H9 (cell line): Measurements from ENCODE around the gene PCBP4. TPM values are rescaled to one million over a fixed set of nuclear protein-coding genes. Genes with fewer than 3 reads are reported as not detected.
A peak's percentile ranks its signal among the peaks of the same experiment; 100 is the strongest.

Experiments
- DNase-seq: peaks from one replicate; pipeline ENCODE4 v3.0.0-alpha.2; 2017
- H2AFZ ChIP-seq: one replicate; pipeline ENCODE4 v1.6.1; 2013; ENCODE audit warnings: mild to moderate bottlenecking, low read length, control low read depth, moderate library complexity
- H2AK5ac ChIP-seq: 2 replicates; pipeline ENCODE4 v1.6.1; 2013; ENCODE audit warnings: low read length, control low read depth, mixed read lengths; ENCODE audit not compliant: insufficient read length
- H2BK120ac ChIP-seq: one replicate; pipeline ENCODE4 v1.6.1; 2013; ENCODE audit warnings: low read depth, mild to moderate bottlenecking, low read length, control low read depth, inconsistent platforms; ENCODE audit not compliant: poor library complexity, severe bottlenecking
- H2BK12ac ChIP-seq: 2 replicates; pipeline ENCODE4 v1.6.1; 2013; ENCODE audit warnings: low read length, control low read depth, mixed read lengths, low read depth; ENCODE audit not compliant: insufficient read length
- H2BK15ac ChIP-seq: 2 replicates; pipeline ENCODE4 v1.6.1; 2013; ENCODE audit warnings: low read depth, low read length, control low read depth
- H2BK20ac ChIP-seq: one replicate; pipeline ENCODE4 v1.6.1; 2013; ENCODE audit warnings: low read depth, mild to moderate bottlenecking, low read length, control low read depth, inconsistent platforms; ENCODE audit not compliant: poor library complexity, severe bottlenecking
- H2BK5ac ChIP-seq: 2 replicates; pipeline ENCODE4 v1.6.1; 2013; ENCODE audit warnings: low read length, control low read depth, mixed read lengths; ENCODE audit not compliant: insufficient read length
- H3K14ac ChIP-seq: 2 replicates; pipeline ENCODE4 v1.6.1; 2013; ENCODE audit warnings: low read length, control low read depth; ENCODE audit not compliant: insufficient read depth
- H3K18ac ChIP-seq: 2 replicates; pipeline ENCODE4 v1.6.1; 2013; ENCODE audit warnings: low read depth, mild to moderate bottlenecking, mixed read lengths, low read length, control low read depth; ENCODE audit not compliant: insufficient read length
- H3K23ac ChIP-seq: 2 replicates; pipeline ENCODE4 v1.6.1; 2013; ENCODE audit warnings: low read length, control low read depth, mixed read lengths, low read depth; ENCODE audit not compliant: insufficient read length
- H3K23me2 ChIP-seq: 2 replicates; pipeline ENCODE4 v1.6.1; 2013; ENCODE audit warnings: low read depth, mild to moderate bottlenecking, mixed read lengths, low read length, control low read depth; ENCODE audit not compliant: insufficient read length, poor library complexity, severe bottlenecking
- H3K27ac ChIP-seq: 2 replicates; pipeline ENCODE4 v1.5.1; 2013; ENCODE audit warnings: low read length, control low read depth, mixed read lengths, low read depth; ENCODE audit not compliant: insufficient read length
- H3K27me3 ChIP-seq: 2 replicates; pipeline ENCODE4 v1.6.1; 2013; ENCODE audit warnings: low read length, control low read depth, inconsistent platforms; ENCODE audit not compliant: insufficient read depth
- H3K4ac ChIP-seq: 2 replicates; pipeline ENCODE4 v1.6.1; 2013; ENCODE audit warnings: low read depth, mild to moderate bottlenecking, control low read depth, inconsistent platforms, low read length, moderate library complexity
- H3K4me1 ChIP-seq: 2 replicates; pipeline ENCODE4 v1.6.1; 2013; ENCODE audit warnings: low read length, control low read depth, inconsistent platforms; ENCODE audit not compliant: insufficient read depth
- H3K4me2 ChIP-seq: 2 replicates; pipeline ENCODE4 v1.6.1; 2013; ENCODE audit warnings: low read length, control low read depth, mixed read lengths; ENCODE audit not compliant: insufficient read length, insufficient read depth
- H3K56ac ChIP-seq: 2 replicates; pipeline ENCODE4 v1.6.1; 2013; ENCODE audit warnings: low read depth, mild to moderate bottlenecking, mixed read lengths, low read length, control low read depth; ENCODE audit not compliant: insufficient read length
- H3K79me1 ChIP-seq: 2 replicates; pipeline ENCODE4 v1.6.1; 2013; ENCODE audit warnings: low read depth, mild to moderate bottlenecking, moderate library complexity, low read length, control low read depth, inconsistent platforms; ENCODE audit not compliant: insufficient read depth, poor library complexity, severe bottlenecking
- H3K79me2 ChIP-seq: 2 replicates; pipeline ENCODE4 v1.6.1; 2013; ENCODE audit warnings: low read length, control low read depth, inconsistent platforms; ENCODE audit not compliant: insufficient read depth
- H3K9ac ChIP-seq: 2 replicates; pipeline ENCODE4 v1.6.1; 2013; ENCODE audit warnings: low read length, control low read depth, mixed read lengths; ENCODE audit not compliant: insufficient read length; ENCODE audit errors: extremely low read depth
- H3K9me3 ChIP-seq: one replicate; pipeline ENCODE4 v1.6.1; 2013; ENCODE audit warnings: low read depth, low read length, inconsistent platforms; ENCODE audit not compliant: control insufficient read depth
- H3T11ph ChIP-seq: one replicate; pipeline ENCODE4 v1.6.1; 2013; ENCODE audit warnings: mild to moderate bottlenecking, low read length, control low read depth, inconsistent platforms
- H4K20me1 ChIP-seq: one replicate; pipeline ENCODE4 v1.6.1; 2013; ENCODE audit not compliant: control insufficient read depth, insufficient read length, insufficient read depth
- H4K5ac ChIP-seq: 2 replicates; pipeline ENCODE4 v1.6.1; 2013; ENCODE audit warnings: low read depth, mild to moderate bottlenecking, mixed read lengths, low read length, control low read depth; ENCODE audit not compliant: insufficient read length
- H4K8ac ChIP-seq: replicated peaks from 2 replicates; pipeline ENCODE4 v1.6.1; 2013; ENCODE audit warnings: low read length, control low read depth, mixed read lengths, low read depth; ENCODE audit not compliant: insufficient read length
- H4K91ac ChIP-seq: 2 replicates; pipeline ENCODE4 v1.6.1; 2013; ENCODE audit warnings: low read depth, mild to moderate bottlenecking, moderate library complexity, mixed read lengths, low read length, control low read depth; ENCODE audit not compliant: insufficient read length
- H3K27ac Mint-ChIP-seq, 3 experiments: 2 replicates in 2 of 3; 3 replicates in 1 of 3; pipeline ENCODE4 v1.8.0; 2020 to 2021; ENCODE audit warnings: mixed read lengths in 3 of 3, mild to moderate bottlenecking in 1 of 3, moderate library complexity in 1 of 3
- H3K27me3 Mint-ChIP-seq: 2 replicates; pipeline ENCODE4 v1.8.0; 2021; ENCODE audit warnings: low read depth, mild to moderate bottlenecking, moderate library complexity, mixed read lengths
- H3K36me3 Mint-ChIP-seq, 3 experiments: 2 replicates in 2 of 3; 3 replicates in 1 of 3; pipeline ENCODE4 v1.8.0; 2020 to 2021; ENCODE audit warnings: low read depth in 3 of 3, mixed read lengths in 3 of 3; ENCODE audit not compliant: insufficient read depth in 1 of 3
- H3K4me1 Mint-ChIP-seq, 2 experiments: 2 replicates each; pipeline ENCODE4 v1.8.0; 2020; ENCODE audit warnings: mixed read lengths in 2 of 2
- H3K4me3 Mint-ChIP-seq, 2 experiments: 2 replicates in 1 of 2; 3 replicates in 1 of 2; pipeline ENCODE4 v1.8.0; 2020 to 2021; ENCODE audit warnings: mild to moderate bottlenecking in 2 of 2, mixed read lengths in 2 of 2, moderate library complexity in 1 of 2
- H3K9me3 Mint-ChIP-seq, 2 experiments: 2 replicates in 1 of 2; 3 replicates in 1 of 2; pipeline ENCODE4 v1.8.0; 2020; ENCODE audit warnings: mild to moderate bottlenecking in 2 of 2, mixed read lengths in 2 of 2, moderate library complexity in 1 of 2
- CTCF ChIP-seq: fragments of 200-600 bp; sonication (generic); conservative IDR thresholded peaks from 3 replicates; pipeline ENCODE4 v1.8.0; 2021; ENCODE audit warnings: antibody characterized with exemption, mild to moderate bottlenecking
- WGBS: extraction: QIAGEN DNeasy Blood & Tissue Kit; methylation state at CpG from one replicate; pipeline ENCODE4 v1.1.7; 2013; ENCODE audit warnings: missing lambda C conversion rate, low lambda C conversion rate, mixed read lengths; ENCODE audit not compliant: insufficient read length; ENCODE audit errors: extremely low coverage; 5-methylcytosine and 5-hydroxymethylcytosine counted together
- total RNA-seq: library from RNA; stranded (reverse); gene quantifications from 2 replicates; pipeline ENCODE4 v1.2.1, GENCODE V29; 2021

PCBP4 gene
- total RNA-seq, 1 experiment from 2014 or later, result 24.6 TPM

- no peak for DNase-seq
- H3K4me2 ChIP-seq, result no peak overlapping the region
- H2BK5ac ChIP-seq, result no peak overlapping the region
- no peak for TF ChIP-seq CTCF
- H2BK12ac ChIP-seq, result no peak overlapping the region
- H3K4me3 Mint-ChIP-seq, result peak overlapping the region in 1 of 2 experiments; percentile 48; a peak in 2 of 5 replicates
- no CpG with 5 or more reads among the region's 6 CpGs for WGBS
- H3K9ac ChIP-seq, result no peak overlapping the region
- peaks cover 17% of the 10 kb centered on the region; the same call in 1 of the 2 replicates for H3K4me1 ChIP-seq
- no peaks in the 10 kb centered on the region for H3K27me3 ChIP-seq
- H2BK15ac ChIP-seq, result no peak overlapping the region
- H2BK20ac ChIP-seq, result no peak overlapping the region
- peaks cover 4% of the 10 kb centered on the region for H3K27me3 Mint-ChIP-seq
- no peaks in the 10 kb centered on the region for H3K9me3 Mint-ChIP-seq
- no peak overlapping the region for H2AK5ac ChIP-seq
- H3K14ac ChIP-seq, result no peak overlapping the region; the same call in 1 of the 2 replicates
- no peak overlapping the region for H4K5ac ChIP-seq
- H3K9me3 ChIP-seq, result no peaks in the 10 kb centered on the region
- no peak overlapping the region for H3T11ph ChIP-seq
- no peaks in the 10 kb centered on the region for H3K23me2 ChIP-seq
- no peaks in the 10 kb centered on the region for H3K79me1 ChIP-seq
- peaks cover 56 to 65% of the 10 kb centered on the region in 2 experiments for H3K4me1 Mint-ChIP-seq
- H3K27ac Mint-ChIP-seq, result no peak overlapping the region; a peak in 1 of 7 replicates
- H3K4ac ChIP-seq, result no peak overlapping the region
- no peak overlapping the region for H4K8ac ChIP-seq
- no peaks in the 10 kb centered on the region for H3K79me2 ChIP-seq
- H2AFZ ChIP-seq, result no peak overlapping the region
- no peaks in the 10 kb centered on the region; a peak in 1 of 7 replicates for H3K36me3 Mint-ChIP-seq
- H2BK120ac ChIP-seq, result no peak overlapping the region
- H3K23ac ChIP-seq, result no peak overlapping the region
- no peak overlapping the region for H4K91ac ChIP-seq
- H3K18ac ChIP-seq, result no peak overlapping the region
- H3K56ac ChIP-seq, result no peak overlapping the region
- H4K20me1 ChIP-seq, result peaks cover 2% of the 10 kb centered on the region
- no peak overlapping the region for H3K27ac ChIP-seq
These were observed 35.5 kb upstream of the PCBP4 start for GRCh38 chr3:52002748-52003147.
